Fibroblast of lung (primary cell): ENCODE measurements around the gene TFF1. TPM values are rescaled to one million over a fixed set of nuclear protein-coding genes. Genes with fewer than 3 reads are reported as not detected.

ENCODE experiments used
- DNase-seq, 2 donors: peaks; one replicate each; pipeline versions ENCODE4 v3.0.0 to v3.0.0-alpha.2; 2010; ENCODE audit warnings: low read depth in 2 of 2
- H2AFZ ChIP-seq: 2 replicates; pipeline ENCODE4 v1.5.1; 2012; ENCODE audit warnings: low read length, control low read depth, inconsistent platforms
- H3K27ac ChIP-seq: 2 replicates; pipeline ENCODE4 v1.5.1; 2011; ENCODE audit warnings: low read length, control low read depth; ENCODE audit not compliant: insufficient read depth
- H3K27me3 ChIP-seq: 2 replicates; pipeline ENCODE4 v1.5.1; 2011; ENCODE audit warnings: mild to moderate bottlenecking, low read length; ENCODE audit not compliant: control insufficient read depth, insufficient read depth
- H3K36me3 ChIP-seq: 2 replicates; pipeline ENCODE4 v1.5.1; 2011; ENCODE audit warnings: low read length; ENCODE audit not compliant: control insufficient read depth, insufficient read depth
- H3K4me1 ChIP-seq: 2 replicates; pipeline ENCODE4 v1.5.1; 2011; ENCODE audit warnings: low read length; ENCODE audit not compliant: control insufficient read depth, insufficient read depth; ENCODE audit errors: extremely low read depth
- H3K4me2 ChIP-seq: 2 replicates; pipeline ENCODE4 v1.5.1; 2011; ENCODE audit warnings: low read length, control low read depth; ENCODE audit not compliant: insufficient read depth; ENCODE audit errors: extremely low read depth
- H3K4me3 ChIP-seq, 4 experiments: fragments of 200-600 bp in 1 of 4; sonication (generic) in 1 of 4; replicated peaks in 1 of 4; 2 replicates each; pipeline ENCODE4 v1.5.1; 2011 to 2016; ENCODE audit warnings: low read length in 4 of 4, low read depth in 3 of 4, mild to moderate bottlenecking in 3 of 4, control low read depth in 2 of 4, inconsistent platforms in 1 of 4, mixed read lengths in 1 of 4; ENCODE audit not compliant: insufficient read depth in 1 of 4; ENCODE audit errors: control extremely low read depth in 1 of 4
- H3K79me2 ChIP-seq: 2 replicates; pipeline ENCODE4 v1.5.1; 2012; ENCODE audit warnings: mild to moderate bottlenecking, low read length, inconsistent platforms; ENCODE audit not compliant: control insufficient read depth, insufficient read depth
- H3K9ac ChIP-seq: 2 replicates; pipeline ENCODE4 v1.5.1; 2011; ENCODE audit warnings: mild to moderate bottlenecking, low read length, control low read depth; ENCODE audit not compliant: insufficient read depth
- H3K9me3 ChIP-seq: 2 replicates; pipeline ENCODE4 v1.5.1; 2012; ENCODE audit warnings: low read depth, low read length; ENCODE audit not compliant: control insufficient read depth, insufficient read depth
- H4K20me1 ChIP-seq: 2 replicates; pipeline ENCODE4 v1.5.1; 2011; ENCODE audit warnings: low read length; ENCODE audit not compliant: control insufficient read depth, insufficient read depth; ENCODE audit errors: extremely low read depth
- EZH2 ChIP-seq: IDR thresholded peaks from 2 replicates; pipeline ENCODE4 v1.5.1; 2012; ENCODE audit warnings: low read length, control low read depth, mild to moderate bottlenecking; ENCODE audit errors: missing control alignments
- polyA plus RNA-seq, 2 donors: library from polyadenylated mRNA; depleted of rRNA in 1 of 2; stranded (reverse) in 1 of 2; unstranded in 1 of 2; fragments of >200 nt; gene quantifications; 2 replicates each; pipeline ENCODE4 v1.2.1, GENCODE V29; 2011 to 2012; ENCODE audit warnings: missing spikeins in 1 of 2
- total RNA-seq: library from RNA; depleted of rRNA; stranded (reverse); fragments of >200 nt; gene quantifications from 2 replicates; pipeline ENCODE4 v1.2.1, GENCODE V29; 2014
- TF ChIP-seq, protein P1 (sequence below), 2 donors: IDR thresholded peaks in 1 of 2; conservative IDR thresholded peaks in 1 of 2; 1 replicate in 1 of 2; 2 replicates in 1 of 2; pipeline ENCODE4 v1.5.1; 2011 to 2012; ENCODE audit warnings: low read length in 2 of 2, control low read depth in 1 of 2, inconsistent platforms in 1 of 2, low read depth in 1 of 2, mild to moderate bottlenecking in 1 of 2

TFF1 gene
- total and polyA plus RNA-seq, 2 donors (not counting 1 experiment from before 2014, with no cell fraction given), result not detected

DNA sequence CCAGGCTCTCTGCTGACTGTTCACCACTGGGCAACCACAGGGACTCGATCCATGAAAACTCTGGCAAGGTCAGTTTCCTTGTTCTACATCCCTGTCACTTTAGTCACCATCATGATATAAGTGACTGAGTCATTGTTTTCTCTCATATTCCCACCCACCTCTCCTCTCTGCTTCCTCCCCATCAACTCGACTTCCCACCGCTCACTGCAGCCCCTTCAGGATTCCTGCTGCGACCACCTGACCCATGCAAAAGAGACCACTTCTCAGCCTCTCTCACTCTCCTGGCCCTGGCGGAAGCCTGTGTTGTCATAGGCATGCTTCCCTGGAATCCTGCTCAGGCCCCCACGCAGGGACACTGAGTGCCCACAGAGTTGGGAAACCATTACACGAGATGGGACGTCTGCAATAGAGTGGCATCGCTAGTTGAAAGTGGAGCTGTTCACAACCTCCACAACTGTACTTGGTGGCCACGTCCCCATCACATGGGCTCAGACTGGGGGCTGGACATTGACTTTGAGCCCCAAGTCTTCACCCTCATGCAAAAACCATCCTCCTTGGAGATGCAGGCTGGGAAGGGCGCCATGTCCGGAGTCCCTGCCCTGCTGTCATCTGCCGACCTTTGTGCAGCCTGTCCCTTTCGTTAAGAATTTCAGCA lies 13.8 kb downstream of the TFF1 start:
- Histone ChIP-seq H3K9me3 (no peaks in the 10 kb centered on the region), H3K4me1 (no peaks in the 10 kb centered on the region), H3K27ac (no peak overlapping the region), H3K27me3 (no peaks in the 10 kb centered on the region), H4K20me1 (no peaks in the 10 kb centered on the region), H3K4me2 (no peak overlapping the region), H3K4me3 (no peak overlapping the region), H2AFZ (no peak overlapping the region), H3K36me3 (no peaks in the 10 kb centered on the region), H3K9ac (no peak overlapping the region), H3K79me2 (no peaks in the 10 kb centered on the region)
- TF ChIP-seq, protein P1, sequence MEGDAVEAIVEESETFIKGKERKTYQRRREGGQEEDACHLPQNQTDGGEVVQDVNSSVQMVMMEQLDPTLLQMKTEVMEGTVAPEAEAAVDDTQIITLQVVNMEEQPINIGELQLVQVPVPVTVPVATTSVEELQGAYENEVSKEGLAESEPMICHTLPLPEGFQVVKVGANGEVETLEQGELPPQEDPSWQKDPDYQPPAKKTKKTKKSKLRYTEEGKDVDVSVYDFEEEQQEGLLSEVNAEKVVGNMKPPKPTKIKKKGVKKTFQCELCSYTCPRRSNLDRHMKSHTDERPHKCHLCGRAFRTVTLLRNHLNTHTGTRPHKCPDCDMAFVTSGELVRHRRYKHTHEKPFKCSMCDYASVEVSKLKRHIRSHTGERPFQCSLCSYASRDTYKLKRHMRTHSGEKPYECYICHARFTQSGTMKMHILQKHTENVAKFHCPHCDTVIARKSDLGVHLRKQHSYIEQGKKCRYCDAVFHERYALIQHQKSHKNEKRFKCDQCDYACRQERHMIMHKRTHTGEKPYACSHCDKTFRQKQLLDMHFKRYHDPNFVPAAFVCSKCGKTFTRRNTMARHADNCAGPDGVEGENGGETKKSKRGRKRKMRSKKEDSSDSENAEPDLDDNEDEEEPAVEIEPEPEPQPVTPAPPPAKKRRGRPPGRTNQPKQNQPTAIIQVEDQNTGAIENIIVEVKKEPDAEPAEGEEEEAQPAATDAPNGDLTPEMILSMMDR (conservative IDR thresholded peaks at IDR 0.05 in 1 of 2, IDR thresholded peaks at IDR 0.05 in 1 of 2; ENCODE audit: low read depth in 1 of 2, low read length in 2 of 2), result no peak
- TF ChIP-seq EZH2, result no peak
- DNase-seq, result no peak

DNA sequence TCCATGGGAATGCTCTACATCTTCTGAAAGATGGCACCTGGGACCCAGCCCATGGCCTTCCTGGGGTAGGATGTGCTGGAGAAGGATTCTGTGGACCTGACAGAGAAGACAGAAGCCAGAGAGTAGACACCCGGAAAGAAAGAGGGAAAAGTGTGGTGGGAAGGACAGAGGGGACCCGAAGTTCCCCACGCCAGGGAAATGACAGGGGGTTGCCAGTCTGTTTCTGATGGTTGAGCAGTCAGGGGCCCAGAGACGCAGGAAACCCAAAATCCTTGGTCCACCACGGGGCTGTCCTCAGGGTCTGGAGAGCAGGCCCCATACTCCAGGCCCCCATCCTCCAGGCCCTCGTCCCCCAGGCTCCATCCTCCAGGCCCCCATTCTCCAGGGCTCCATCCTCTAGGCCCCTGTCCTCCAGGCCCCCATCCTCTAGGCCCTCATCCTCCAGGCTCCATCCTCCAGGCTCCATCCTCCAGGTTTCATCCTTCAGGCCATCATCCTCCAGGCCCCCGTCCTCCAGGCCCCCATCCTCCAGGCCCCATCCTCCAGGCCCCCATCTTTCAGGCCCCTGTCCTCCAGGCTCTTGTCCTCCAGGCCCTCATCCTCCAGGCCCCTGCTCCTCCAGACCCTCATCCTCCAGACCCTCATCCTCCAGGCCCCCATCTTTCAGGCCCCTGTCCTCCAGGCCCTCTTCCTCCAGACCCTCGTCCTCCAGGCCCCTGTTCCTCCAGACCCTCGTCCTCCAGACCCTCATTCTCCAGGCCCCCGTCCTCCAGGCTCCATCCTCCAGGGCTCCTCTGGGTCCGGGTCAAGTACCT lies 14.5 kb downstream of the TFF1 start:
- no peak overlapping the region for H3K27ac ChIP-seq

DNA sequence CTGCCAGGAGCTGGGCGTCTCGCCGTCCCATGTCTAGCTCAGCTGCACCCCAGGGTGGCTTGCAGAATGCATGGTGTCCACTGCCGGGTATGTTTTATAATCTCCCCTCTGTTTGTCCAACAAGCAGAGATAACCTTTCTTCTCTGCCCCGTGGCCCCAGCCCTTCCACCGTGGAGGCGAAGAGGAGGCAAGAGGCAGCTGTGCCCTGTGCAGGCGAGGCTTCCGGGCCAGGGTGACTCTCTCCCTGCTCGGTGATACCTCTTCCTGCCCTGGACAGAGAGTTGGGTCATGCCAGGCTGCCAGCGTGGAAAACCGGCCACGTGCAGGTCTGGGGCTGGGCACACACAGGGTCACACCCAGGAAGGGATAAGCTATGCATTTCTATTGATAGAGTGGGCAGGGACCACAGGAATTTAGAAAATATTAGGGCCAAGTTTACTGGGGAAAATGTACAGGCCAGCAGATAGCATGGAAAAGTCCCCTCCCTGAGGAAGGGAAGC lies 15.4 kb downstream of the TFF1 start, which contains the start of gene TFF2:
Gene TFF2, minus strand, starts transcription at position 68 of the 500 bp plus-strand sequence. Its CDS starts 37 bp downstream, at position 31.
- Histone ChIP-seq H3K4me2 (no peak within 1 kb of the TSS), H4K20me1 (no peaks in the 10 kb centered on the region), H3K9ac (no peak within 1 kb of the TSS), H3K36me3 (no peaks in the 10 kb centered on the region), H3K9me3 (no peaks in the 10 kb centered on the region), H3K4me3 (no peak within 1 kb of the TSS), H3K4me1 (no peaks in the 10 kb centered on the region), H2AFZ (no peak within 1 kb of the TSS), H3K27me3 (no peaks in the 10 kb centered on the region), H3K27ac (no peak within 1 kb of the TSS), H3K79me2 (no peaks in the 10 kb centered on the region)
- no peak for DNase-seq
- TF ChIP-seq EZH2, result no peak
- TF ChIP-seq, protein P1 (conservative IDR thresholded peaks at IDR 0.05 in 1 of 2, IDR thresholded peaks at IDR 0.05 in 1 of 2; ENCODE audit: low read depth in 1 of 2, low read length in 2 of 2), result no peak

More for the DNA sequence above, 14.5 kb downstream of the TFF1 start:
- Histone ChIP-seq H3K9me3 (no peaks in the 10 kb centered on the region), H4K20me1 (no peaks in the 10 kb centered on the region), H3K4me1 (no peaks in the 10 kb centered on the region), H3K4me3 (no peak overlapping the region), H3K9ac (no peak overlapping the region), H3K27me3 (no peaks in the 10 kb centered on the region), H3K79me2 (no peaks in the 10 kb centered on the region), H2AFZ (no peak overlapping the region), H3K36me3 (no peaks in the 10 kb centered on the region), H3K4me2 (no peak overlapping the region)
- no peak for DNase-seq
- no peak for TF ChIP-seq EZH2
- TF ChIP-seq, protein P1 (conservative IDR thresholded peaks at IDR 0.05 in 1 of 2, IDR thresholded peaks at IDR 0.05 in 1 of 2; ENCODE audit: low read depth in 1 of 2, low read length in 2 of 2), result no peak
